Muscle layer of duodenum (tissue), 2 donors: Measurements from ENCODE around the gene GSDME.

Source experiments
- H3K27ac ChIP-seq: one replicate; pipeline ENCODE4 v1.7.0; 2013; ENCODE audit warnings: mild to moderate bottlenecking, low read length
- H3K27me3 ChIP-seq: one replicate; pipeline ENCODE4 v1.7.0; 2013; ENCODE audit warnings: low read depth, mild to moderate bottlenecking, control low read depth, low read length
- H3K36me3 ChIP-seq, 2 donors: one replicate each; pipeline ENCODE4 v1.7.0; 2013; ENCODE audit warnings: low read length in 2 of 2, control low read depth in 1 of 2, mild to moderate bottlenecking in 1 of 2; ENCODE audit not compliant: insufficient read depth in 2 of 2, control insufficient read depth in 1 of 2
- H3K4me1 ChIP-seq, 2 donors: one replicate each; pipeline ENCODE4 v1.7.0; 2013; ENCODE audit warnings: low read length in 2 of 2, mild to moderate bottlenecking in 2 of 2, control low read depth in 1 of 2, moderate library complexity in 1 of 2; ENCODE audit not compliant: insufficient read depth in 2 of 2, control insufficient read depth in 1 of 2
- H3K4me3 ChIP-seq, 2 donors: one replicate each; pipeline ENCODE4 v1.7.0; 2013; ENCODE audit warnings: low read length in 2 of 2, low read depth in 1 of 2, mild to moderate bottlenecking in 1 of 2
- H3K9me3 ChIP-seq, 2 donors: one replicate each; pipeline ENCODE4 v1.7.0; 2013; ENCODE audit warnings: low read length in 2 of 2, control low read depth in 1 of 2, mild to moderate bottlenecking in 1 of 2; ENCODE audit not compliant: control insufficient read depth in 1 of 2
- donor health status: healthy.

The GSDME gene

DNA sequence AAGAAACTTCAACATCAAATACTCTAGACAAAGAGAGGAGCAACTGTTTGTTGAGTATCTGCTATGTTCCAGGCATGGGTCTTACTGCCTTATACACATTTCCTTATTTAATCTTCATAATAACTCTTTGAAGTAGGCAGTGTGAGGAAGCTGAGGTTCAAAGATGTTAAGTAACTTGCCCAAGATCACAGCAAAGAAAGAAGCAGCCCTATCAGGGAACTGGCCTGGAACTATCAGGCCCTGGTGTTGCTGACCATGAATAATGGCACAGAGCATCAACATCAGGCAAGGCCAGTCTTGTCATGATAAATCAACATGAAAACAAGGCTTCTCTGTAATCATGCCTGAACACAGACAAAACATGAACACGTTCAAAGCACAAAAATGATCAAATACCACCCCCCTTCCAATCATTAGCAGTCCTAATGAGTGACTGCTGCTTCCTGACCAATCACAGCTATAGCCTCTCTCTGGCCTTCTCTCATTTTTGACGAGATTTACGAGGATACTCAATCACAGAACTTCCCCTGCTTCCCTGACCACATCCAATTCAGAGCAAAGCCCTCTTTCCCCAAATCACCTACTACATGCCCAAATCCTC is 2.3 kb downstream of the GSDME start:
- no peak overlapping the region for H3K4me3 ChIP-seq
- H3K9me3 ChIP-seq, result no peaks in the 10 kb centered on the region
- H3K36me3 ChIP-seq, result no peaks in the 10 kb centered on the region
- no peak overlapping the region for H3K27ac ChIP-seq
- no peaks in the 10 kb centered on the region for H3K27me3 ChIP-seq
- H3K4me1 ChIP-seq, result peaks cover 0 to 11% of the 10 kb centered on the region in 2 donors

DNA sequence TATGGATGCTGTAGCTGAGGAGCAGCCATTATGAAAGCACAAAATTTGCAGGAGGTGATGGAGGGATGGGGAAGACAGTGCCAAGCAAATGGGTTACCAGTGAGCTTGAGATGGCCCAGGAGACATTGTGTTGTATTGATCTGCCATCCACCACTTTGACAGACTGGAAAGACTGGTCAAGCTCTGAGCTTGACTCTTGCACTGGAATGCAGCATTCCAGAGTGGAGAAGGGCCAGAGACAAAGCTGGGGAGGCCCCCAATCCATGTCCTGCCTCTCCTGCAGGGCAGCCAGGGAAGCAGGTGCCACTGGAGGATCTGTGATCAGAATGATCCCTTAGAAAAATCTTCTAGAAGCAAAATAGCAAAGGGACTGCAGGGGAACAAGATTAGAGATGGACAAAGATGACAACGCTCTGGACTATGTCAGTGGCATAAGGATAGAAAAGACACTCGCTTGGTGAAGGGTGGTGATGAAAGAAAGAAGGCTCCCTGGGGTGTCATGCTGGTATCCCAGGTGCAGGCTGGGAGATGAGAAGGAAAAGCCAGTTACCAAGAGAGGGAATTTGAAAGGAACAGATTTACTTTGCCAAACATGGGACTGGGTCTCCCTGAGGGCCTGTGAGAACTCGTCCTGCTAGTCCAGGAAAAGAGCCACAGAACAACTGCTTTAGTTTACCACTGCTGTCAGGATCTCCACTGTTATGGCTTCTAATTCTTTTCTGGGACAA is 5.0 kb downstream of the GSDME start:
- no peak overlapping the region for H3K27ac ChIP-seq
- H3K9me3 ChIP-seq, result no peaks in the 10 kb centered on the region
- no peaks in the 10 kb centered on the region for H3K36me3 ChIP-seq
- peaks cover 0 to 5% of the 10 kb centered on the region in 2 donors for H3K4me1 ChIP-seq
- H3K27me3 ChIP-seq, result no peaks in the 10 kb centered on the region
- H3K4me3 ChIP-seq, result no peak overlapping the region

- Histone ChIP-seq H3K36me3 (no peaks in the 10 kb centered on the region), H3K4me1 (peaks cover 0 to 2% of the 10 kb centered on the region in 2 donors), H3K27ac (no peak overlapping the region), H3K27me3 (no peaks in the 10 kb centered on the region), H3K9me3 (no peaks in the 10 kb centered on the region), H3K4me3 (no peak overlapping the region)
These were observed 5.8 kb downstream of the GSDME start for GRCh38 chr7:24751484-24751883.

DNA sequence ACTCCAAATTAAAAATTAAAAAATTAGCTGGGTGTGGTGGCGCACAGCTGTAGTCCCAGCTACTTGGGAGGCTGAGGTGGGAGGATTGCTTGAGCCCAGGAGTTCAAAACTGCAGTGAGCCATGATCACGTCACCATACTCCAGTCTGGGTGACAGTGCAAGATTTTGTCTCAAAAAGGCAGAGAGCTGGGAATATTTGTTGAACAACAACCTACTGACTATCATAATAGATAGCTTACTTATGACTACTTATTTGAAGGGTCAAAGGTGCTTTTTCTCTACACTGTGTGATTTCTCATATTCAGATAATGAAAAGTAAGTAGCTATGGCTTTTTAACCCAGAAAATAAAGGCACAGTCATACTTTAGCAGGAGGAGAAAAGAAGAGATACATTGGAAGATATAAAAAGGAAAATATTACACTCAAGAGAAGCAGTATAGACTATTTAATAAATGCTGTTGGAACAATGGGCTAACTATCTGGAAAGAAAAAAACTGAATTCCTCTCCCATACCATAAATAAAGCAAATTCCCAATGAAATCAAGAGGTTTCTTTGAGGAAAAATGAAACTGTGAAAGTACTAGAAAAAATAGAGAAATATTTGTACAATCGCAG is 6.7 kb downstream of the GSDME start:
- no peaks in the 10 kb centered on the region for H3K9me3 ChIP-seq
- no peaks in the 10 kb centered on the region for H3K36me3 ChIP-seq
- no peak overlapping the region for H3K4me3 ChIP-seq
- no peaks in the 10 kb centered on the region for H3K4me1 ChIP-seq
- no peaks in the 10 kb centered on the region for H3K27me3 ChIP-seq
- H3K27ac ChIP-seq, result no peak overlapping the region

- Histone ChIP-seq H3K27me3 (no peaks in the 10 kb centered on the region), H3K4me1 (no peaks in the 10 kb centered on the region), H3K9me3 (no peaks in the 10 kb centered on the region), H3K36me3 (peaks cover 0 to 3% of the 10 kb centered on the region in 2 donors), H3K27ac (no peak overlapping the region), H3K4me3 (no peak overlapping the region)
These were observed 8.7 kb downstream of the GSDME start for GRCh38 chr7:24748521-24748920.

DNA sequence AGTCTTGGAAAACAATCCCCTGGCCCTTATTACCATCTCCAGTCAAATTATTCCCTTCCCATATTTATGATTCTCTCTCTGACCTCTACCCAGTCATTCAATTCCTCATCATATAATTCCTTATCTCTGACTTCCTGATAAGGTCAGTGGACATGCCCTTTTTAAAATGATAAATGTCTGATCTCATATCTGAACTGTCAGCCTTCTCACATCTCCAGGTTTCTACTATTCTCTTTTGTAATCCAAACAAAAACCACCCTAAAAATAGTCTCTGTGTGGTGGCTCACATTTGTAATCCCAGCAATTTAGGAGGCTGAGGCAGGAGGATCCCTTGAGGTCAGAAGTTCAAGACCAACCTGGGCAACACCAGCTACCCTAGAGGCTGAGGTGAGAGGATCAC is 11.9 kb downstream of the GSDME start:
- H3K27me3 ChIP-seq, result no peaks in the 10 kb centered on the region
- H3K27ac ChIP-seq, result no peak overlapping the region
- peaks cover 0 to 3% of the 10 kb centered on the region in 2 donors for H3K36me3 ChIP-seq
- no peak overlapping the region for H3K4me3 ChIP-seq
- H3K9me3 ChIP-seq, result no peaks in the 10 kb centered on the region
- no peaks in the 10 kb centered on the region for H3K4me1 ChIP-seq

DNA sequence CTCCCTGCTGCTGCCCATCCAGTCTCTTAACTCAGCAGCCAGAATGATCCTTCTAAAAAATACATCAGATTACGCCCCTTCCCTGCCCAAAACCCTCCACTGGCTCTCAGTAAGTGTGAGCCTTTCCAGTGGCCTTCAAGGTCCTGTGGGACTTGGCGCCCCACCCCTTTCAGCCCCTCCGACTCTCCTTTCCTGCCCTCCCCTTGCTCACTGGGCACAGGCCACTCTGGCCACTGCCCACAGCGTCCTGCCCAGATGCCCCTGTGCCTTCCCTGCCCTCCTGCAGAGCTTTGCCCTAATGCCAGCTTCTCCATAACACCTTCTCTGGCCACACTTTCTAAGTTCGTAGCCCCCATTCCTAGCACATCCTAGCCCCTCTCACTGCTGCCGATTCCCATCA is 13.8 kb downstream of the GSDME start:
- H3K4me3 ChIP-seq, result no peak overlapping the region
- no peaks in the 10 kb centered on the region for H3K4me1 ChIP-seq
- H3K36me3 ChIP-seq, result peaks cover 0 to 3% of the 10 kb centered on the region in 2 donors
- H3K27ac ChIP-seq, result no peak overlapping the region
- peaks cover 0 to 3% of the 10 kb centered on the region in 2 donors for H3K9me3 ChIP-seq
- H3K27me3 ChIP-seq, result no peaks in the 10 kb centered on the region

GRCh38 chr7:24742506-24743162 is 14.6 kb downstream of the GSDME start:
- Histone ChIP-seq H3K36me3 (peaks cover 0 to 3% of the 10 kb centered on the region in 2 donors), H3K4me3 (no peak overlapping the region), H3K27ac (no peak overlapping the region), H3K9me3 (peaks cover 0 to 4% of the 10 kb centered on the region in 2 donors), H3K4me1 (no peaks in the 10 kb centered on the region), H3K27me3 (no peaks in the 10 kb centered on the region)

DNA sequence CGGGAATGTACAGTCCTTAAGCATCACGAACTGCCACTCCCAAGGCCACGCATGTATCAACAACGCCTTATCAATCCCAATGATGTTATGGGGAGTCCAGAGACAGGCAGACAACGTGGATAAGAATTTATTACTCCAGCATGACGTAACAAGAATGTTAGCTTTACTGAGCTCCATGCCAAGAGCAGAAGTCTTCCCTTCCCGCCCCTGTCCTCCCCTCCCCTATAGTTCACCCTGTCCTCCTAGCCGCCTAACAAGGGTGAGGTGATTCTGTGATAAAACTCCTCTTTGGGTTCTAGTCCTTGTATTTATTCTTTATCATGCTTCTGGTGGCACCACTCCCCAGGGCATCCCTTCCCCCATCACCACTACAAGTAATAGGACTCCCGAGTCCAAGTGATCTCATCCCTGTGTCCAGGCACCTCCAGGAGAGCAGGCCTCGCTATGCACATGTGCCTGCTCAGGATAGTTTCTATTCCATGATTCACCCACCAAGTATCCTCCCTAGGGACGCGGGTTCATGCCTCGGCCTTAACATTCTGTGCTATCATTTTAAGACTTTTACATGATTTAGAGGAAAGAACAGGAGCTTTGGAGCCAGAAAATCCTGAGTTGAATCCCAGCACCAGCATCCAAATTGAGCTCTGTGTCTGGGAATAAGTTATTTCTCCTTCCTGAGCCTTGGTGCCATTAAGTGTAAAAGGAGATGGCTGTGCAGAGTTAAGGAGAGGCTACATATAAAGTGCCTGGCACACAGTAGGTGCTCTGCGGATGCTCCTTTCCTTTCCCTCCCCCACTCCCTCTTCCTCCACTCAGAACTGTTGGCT is 15.4 kb downstream of the GSDME start:
- Histone ChIP-seq H3K36me3 (peaks cover 0 to 3% of the 10 kb centered on the region in 2 donors), H3K9me3 (peaks cover 0 to 4% of the 10 kb centered on the region in 2 donors), H3K27ac (no peak overlapping the region)

DNA sequence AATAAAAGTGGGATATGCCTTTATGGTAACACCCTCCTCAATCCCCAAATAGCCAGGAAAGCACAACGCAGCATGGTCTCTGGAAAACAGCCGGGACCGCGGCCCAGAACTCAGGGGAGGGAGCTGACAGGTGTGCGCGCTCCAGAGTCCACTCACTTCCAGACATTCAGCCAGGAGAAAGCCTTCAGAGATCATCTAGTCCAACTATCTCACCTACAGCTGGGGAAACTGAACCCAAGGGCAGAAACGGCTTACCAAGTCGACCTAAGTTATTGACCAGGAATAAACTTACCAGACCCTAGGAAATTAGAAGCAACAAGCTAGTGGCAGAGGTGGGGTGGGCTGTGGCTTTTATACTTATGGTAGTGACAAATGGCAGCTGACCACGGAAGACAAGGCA is 16.4 kb downstream of the GSDME start:
- H3K4me3 ChIP-seq, result no peak overlapping the region
- peaks cover 0 to 3% of the 10 kb centered on the region in 2 donors for H3K36me3 ChIP-seq
- no peaks in the 10 kb centered on the region for H3K4me1 ChIP-seq
- peaks cover 0 to 4% of the 10 kb centered on the region in 2 donors for H3K9me3 ChIP-seq
- H3K27me3 ChIP-seq, result no peaks in the 10 kb centered on the region
- H3K27ac ChIP-seq, result no peak overlapping the region

More for the DNA sequence above, 15.4 kb downstream of the GSDME start:
- Histone ChIP-seq H3K27me3 (no peaks in the 10 kb centered on the region), H3K4me3 (no peak overlapping the region), H3K4me1 (no peaks in the 10 kb centered on the region)
